Measurements from ENCODE around the gene WWOX.

WWOX gene

DNA sequence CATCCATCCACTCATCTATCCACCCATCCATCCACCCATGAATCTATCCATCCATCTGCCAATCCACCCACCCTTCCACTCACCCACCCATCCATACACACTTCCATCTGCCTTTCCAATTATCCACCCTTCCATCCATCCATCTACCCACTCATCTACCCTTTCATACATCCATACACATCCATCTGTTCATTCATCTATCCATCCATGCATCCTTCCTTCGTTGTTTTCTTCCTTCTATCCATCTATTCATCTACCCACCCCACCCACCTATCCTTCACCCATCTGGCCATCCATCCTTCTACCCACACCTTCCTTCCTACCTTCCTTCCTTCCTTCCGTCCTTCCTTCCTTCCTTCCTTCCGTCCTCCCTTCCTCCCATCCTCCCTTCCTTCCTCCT, 106.1 kb downstream of the WWOX start:
- TF ChIP-seq ZFP30 (CRISPR knock-in tag; IDR thresholded peaks at IDR 0.05) (no peak), SNAI2 (CRISPR knock-in tag; IDR thresholded peaks at IDR 0.05) (no peak), BACH2 (CRISPR knock-in tag; IDR thresholded peaks at IDR 0.05; ENCODE audit: borderline replicate concordance) (no peak), ZNF8 (CRISPR knock-in tag; IDR thresholded peaks at IDR 0.05) (no peak), ZFP3 (CRISPR knock-in tag; IDR thresholded peaks at IDR 0.05) (no peak), PPARA (CRISPR knock-in tag; IDR thresholded peaks at IDR 0.05; ENCODE audit: borderline replicate concordance) (no peak), RARB (CRISPR knock-in tag; IDR thresholded peaks at IDR 0.05) (no peak)
- no peak for ATAC-seq

DNA sequence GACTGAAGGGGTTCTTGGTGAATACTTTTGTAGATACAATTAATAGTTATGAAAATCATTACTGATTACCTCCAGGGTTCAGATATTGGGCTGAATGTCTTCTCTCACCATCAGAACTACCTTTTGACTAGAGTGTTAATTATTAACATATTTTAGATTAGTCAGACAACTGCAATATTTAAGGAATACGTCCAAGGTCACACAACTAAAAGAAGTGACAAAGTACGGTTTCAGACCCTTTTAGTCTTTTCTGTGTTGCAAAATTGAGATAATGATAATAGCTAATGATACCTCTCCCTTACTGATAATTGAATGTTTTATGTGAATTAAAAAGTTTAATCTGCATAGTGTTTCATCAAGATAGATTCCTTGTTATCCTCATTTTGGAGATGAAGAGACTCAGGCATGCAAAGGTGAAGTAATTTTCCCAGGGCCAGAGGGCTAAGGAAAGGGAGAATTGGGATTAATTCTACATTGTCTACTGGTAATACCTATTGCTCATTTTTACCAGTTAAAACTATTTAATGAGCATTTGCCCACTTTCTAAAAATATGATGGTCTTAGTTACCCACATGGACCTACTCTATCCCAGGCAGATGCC, 107.3 kb downstream of the WWOX start:
- no peak for ATAC-seq
- TF ChIP-seq, protein P1, sequence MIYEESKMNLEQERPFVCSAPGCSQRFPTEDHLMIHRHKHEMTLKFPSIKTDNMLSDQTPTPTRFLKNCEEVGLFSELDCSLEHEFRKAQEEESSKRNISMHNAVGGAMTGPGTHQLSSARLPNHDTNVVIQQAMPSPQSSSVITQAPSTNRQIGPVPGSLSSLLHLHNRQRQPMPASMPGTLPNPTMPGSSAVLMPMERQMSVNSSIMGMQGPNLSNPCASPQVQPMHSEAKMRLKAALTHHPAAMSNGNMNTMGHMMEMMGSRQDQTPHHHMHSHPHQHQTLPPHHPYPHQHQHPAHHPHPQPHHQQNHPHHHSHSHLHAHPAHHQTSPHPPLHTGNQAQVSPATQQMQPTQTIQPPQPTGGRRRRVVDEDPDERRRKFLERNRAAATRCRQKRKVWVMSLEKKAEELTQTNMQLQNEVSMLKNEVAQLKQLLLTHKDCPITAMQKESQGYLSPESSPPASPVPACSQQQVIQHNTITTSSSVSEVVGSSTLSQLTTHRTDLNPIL (CRISPR knock-in tag; IDR thresholded peaks at IDR 0.05; ENCODE audit: low read depth), result no peak
- TF ChIP-seq SNAI2 (CRISPR knock-in tag; IDR thresholded peaks at IDR 0.05), result no peak
- no peak for TF ChIP-seq ESRRG (CRISPR knock-in tag; IDR thresholded peaks at IDR 0.05)
- TF ChIP-seq, protein P2, sequence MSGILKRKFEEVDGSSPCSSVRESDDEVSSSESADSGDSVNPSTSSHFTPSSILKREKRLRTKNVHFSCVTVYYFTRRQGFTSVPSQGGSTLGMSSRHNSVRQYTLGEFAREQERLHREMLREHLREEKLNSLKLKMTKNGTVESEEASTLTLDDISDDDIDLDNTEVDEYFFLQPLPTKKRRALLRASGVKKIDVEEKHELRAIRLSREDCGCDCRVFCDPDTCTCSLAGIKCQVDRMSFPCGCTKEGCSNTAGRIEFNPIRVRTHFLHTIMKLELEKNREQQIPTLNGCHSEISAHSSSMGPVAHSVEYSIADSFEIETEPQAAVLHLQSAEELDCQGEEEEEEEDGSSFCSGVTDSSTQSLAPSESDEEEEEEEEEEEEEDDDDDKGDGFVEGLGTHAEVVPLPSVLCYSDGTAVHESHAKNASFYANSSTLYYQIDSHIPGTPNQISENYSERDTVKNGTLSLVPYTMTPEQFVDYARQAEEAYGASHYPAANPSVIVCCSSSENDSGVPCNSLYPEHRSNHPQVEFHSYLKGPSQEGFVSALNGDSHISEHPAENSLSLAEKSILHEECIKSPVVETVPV (CRISPR knock-in tag; IDR thresholded peaks at IDR 0.05), result no peak
- no peak for TF ChIP-seq ZNF8 (CRISPR knock-in tag; IDR thresholded peaks at IDR 0.05)
- no peak for TF ChIP-seq ZNF70 (CRISPR knock-in tag; IDR thresholded peaks at IDR 0.05)
- TF ChIP-seq, protein P3, sequence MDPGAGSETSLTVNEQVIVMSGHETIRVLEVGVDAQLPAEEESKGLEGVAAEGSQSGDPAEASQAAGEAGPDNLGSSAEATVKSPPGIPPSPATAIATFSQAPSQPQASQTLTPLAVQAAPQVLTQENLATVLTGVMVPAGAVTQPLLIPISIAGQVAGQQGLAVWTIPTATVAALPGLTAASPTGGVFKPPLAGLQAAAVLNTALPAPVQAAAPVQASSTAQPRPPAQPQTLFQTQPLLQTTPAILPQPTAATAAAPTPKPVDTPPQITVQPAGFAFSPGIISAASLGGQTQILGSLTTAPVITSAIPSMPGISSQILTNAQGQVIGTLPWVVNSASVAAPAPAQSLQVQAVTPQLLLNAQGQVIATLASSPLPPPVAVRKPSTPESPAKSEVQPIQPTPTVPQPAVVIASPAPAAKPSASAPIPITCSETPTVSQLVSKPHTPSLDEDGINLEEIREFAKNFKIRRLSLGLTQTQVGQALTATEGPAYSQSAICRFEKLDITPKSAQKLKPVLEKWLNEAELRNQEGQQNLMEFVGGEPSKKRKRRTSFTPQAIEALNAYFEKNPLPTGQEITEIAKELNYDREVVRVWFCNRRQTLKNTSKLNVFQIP (CRISPR knock-in tag; IDR thresholded peaks at IDR 0.05; ENCODE audit: borderline replicate concordance, low read depth), result no peak
- TF ChIP-seq ZFP3 (CRISPR knock-in tag; IDR thresholded peaks at IDR 0.05), result no peak

DNA sequence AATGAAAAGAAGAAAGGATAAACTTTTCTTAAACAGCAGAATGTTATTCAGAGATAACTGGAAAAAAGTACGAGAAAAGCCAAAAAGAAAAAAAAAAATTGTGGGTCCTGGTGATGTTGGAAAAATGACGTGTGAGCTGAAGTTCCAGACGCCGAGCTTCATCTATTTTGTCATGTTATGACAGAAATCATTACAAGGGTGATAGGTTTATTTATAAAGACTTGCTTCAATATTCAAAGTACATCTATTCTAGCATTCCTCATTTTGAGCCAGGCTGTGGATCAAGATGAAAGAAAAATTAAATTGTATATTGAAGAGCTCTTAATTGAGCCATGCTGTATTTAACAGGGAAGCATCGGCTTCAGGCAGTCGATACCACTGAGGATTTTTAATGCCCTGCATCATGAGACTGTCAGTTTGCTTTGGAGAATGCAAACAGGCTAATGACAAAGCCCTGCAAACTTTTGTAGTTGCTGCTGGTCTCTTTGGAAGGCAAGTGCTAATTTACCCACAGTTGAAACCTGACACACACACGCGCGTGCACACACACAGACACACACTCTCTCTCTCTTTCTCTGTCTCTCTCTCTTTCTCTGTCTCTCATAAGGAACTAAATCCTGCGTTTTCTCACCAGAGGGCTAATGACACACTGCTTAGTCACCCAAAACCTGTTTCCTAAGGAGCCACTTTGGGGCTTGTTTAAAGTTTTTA, 110.7 kb downstream of the WWOX start:
- peak; percentile 79 for ATAC-seq
- no peak for TF ChIP-seq ZFP3 (CRISPR knock-in tag; IDR thresholded peaks at IDR 0.05)
- TF ChIP-seq GLIS3 (CRISPR knock-in tag; IDR thresholded peaks at IDR 0.05), result no peak
- no peak for TF ChIP-seq TCF4 (CRISPR knock-in tag; IDR thresholded peaks at IDR 0.05; ENCODE audit: borderline replicate concordance)
- TF ChIP-seq ZNF70 (CRISPR knock-in tag; IDR thresholded peaks at IDR 0.05), result no peak
- TF ChIP-seq ZFP30 (CRISPR knock-in tag; IDR thresholded peaks at IDR 0.05), result no peak
- no peak for TF ChIP-seq PPARA (CRISPR knock-in tag; IDR thresholded peaks at IDR 0.05; ENCODE audit: borderline replicate concordance)
- TF ChIP-seq, protein P3 (CRISPR knock-in tag; IDR thresholded peaks at IDR 0.05; ENCODE audit: borderline replicate concordance, low read depth), result no peak
- no peak for TF ChIP-seq ISL1 (CRISPR knock-in tag; IDR thresholded peaks at IDR 0.05)
- TF ChIP-seq, protein P2 (CRISPR knock-in tag; IDR thresholded peaks at IDR 0.05), result no peak
- no peak for TF ChIP-seq OSR1 (CRISPR knock-in tag; IDR thresholded peaks at IDR 0.05)

DNA sequence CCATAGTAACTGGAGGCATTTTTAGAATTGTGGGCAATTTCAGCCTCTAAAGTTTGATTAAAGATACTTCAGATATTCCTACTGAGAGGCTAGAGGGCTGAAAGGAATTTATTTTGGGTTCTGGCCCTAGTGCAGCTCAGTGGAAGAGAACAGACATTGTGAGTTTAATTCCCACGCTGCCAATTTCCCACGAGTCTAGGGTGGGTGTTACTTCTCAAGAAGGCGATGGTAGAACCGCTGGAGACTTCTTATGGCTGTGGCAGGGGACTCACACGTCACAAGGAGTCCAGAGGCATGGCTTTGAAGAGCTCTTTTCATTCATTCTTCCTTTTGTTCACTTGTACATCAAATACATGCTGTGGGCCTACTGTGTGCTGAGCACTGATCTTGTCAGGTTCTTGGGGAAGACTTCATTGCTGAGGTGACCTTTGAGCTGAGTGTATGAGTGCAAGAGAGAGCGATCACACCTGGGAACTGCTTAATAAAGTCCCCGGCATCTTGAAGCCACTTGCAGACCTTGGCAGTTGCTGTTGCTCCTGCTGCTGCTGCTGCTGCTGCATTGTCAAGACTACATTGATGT, 111.7 kb downstream of the WWOX start:
- TF ChIP-seq PPARA (CRISPR knock-in tag; IDR thresholded peaks at IDR 0.05; ENCODE audit: borderline replicate concordance) (no peak), TOX (CRISPR knock-in tag; IDR thresholded peaks at IDR 0.05; ENCODE audit: borderline replicate concordance) (no peak)
- TF ChIP-seq, protein P1 (CRISPR knock-in tag; IDR thresholded peaks at IDR 0.05; ENCODE audit: low read depth), result no peak
- no peak for ATAC-seq

All from SK-N-SH treated with all-trans-retinoic acid at 6 μM for 48 hours (cell line).